RWPE2 (cell line): ENCODE data around the gene DRC7.

Experiments
- ATAC-seq: fragments of 200-7000 bp; cut with Tn5 transposase; 3 replicates; pipeline ENCODE4 v1.9.1; 2021; ENCODE audit warnings: low read depth
- DNase-seq: peaks from one replicate; pipeline ENCODE4 v3.0.0-alpha.2; 2020; ENCODE audit warnings: low spot score
- H3K27ac ChIP-seq: fragments of 450-650 bp; 2 replicates; pipeline ENCODE4 v1.5.1; 2017; ENCODE audit warnings: mild to moderate bottlenecking; ENCODE audit not compliant: poor library complexity, severe bottlenecking
- H3K27me3 ChIP-seq: fragments of 250-450 bp; sonication (Bioruptor Pico); 2 replicates; pipeline ENCODE4 v1.5.1; 2021; ENCODE audit warnings: mild to moderate bottlenecking, moderate library complexity; ENCODE audit not compliant: insufficient read depth, poor library complexity, severe bottlenecking
- H3K36me3 ChIP-seq: fragments of 250-450 bp; sonication (Bioruptor Pico); 2 replicates; pipeline ENCODE4 v1.5.1; 2020; ENCODE audit warnings: low read depth, mild to moderate bottlenecking, moderate library complexity
- H3K4me1 ChIP-seq: fragments of 250-450 bp; sonication (Bioruptor Pico); 2 replicates; pipeline ENCODE4 v1.5.1; 2021; ENCODE audit warnings: mild to moderate bottlenecking, moderate library complexity; ENCODE audit not compliant: insufficient read depth, poor library complexity, severe bottlenecking
- H3K4me3 ChIP-seq: fragments of 250-450 bp; sonication (Bioruptor Pico); 2 replicates; pipeline ENCODE4 v1.5.1; 2021; ENCODE audit warnings: mild to moderate bottlenecking, moderate library complexity; ENCODE audit not compliant: severe bottlenecking
- H3K9me3 ChIP-seq: fragments of 250-450 bp; sonication (Bioruptor Pico); 2 replicates; pipeline ENCODE4 v1.5.1; 2021; ENCODE audit warnings: mild to moderate bottlenecking, moderate library complexity; ENCODE audit not compliant: severe bottlenecking
- CTCF ChIP-seq: fragments of 450-650 bp; IDR thresholded peaks from one replicate; pipeline ENCODE4 v1.5.1; 2017; ENCODE audit warnings: mild to moderate bottlenecking, moderate library complexity; ENCODE audit not compliant: poor library complexity, severe bottlenecking

Gene DRC7

GRCh38 chr16:57764341-57765159, 69.9 kb downstream of the DRC7 start:
- no peak overlapping the region for H3K4me3 ChIP-seq

GRCh38 chr16:57765160-57765728, 70.6 kb downstream of the DRC7 start:
- H3K9me3 ChIP-seq = no peaks in the 10 kb centered on the region
- no peak for TF ChIP-seq CTCF
- H3K4me1 ChIP-seq = peaks cover 7% of the 10 kb centered on the region
- no peaks in the 10 kb centered on the region for H3K27me3 ChIP-seq
- H3K36me3 ChIP-seq = peaks cover 65% of the 10 kb centered on the region
- H3K27ac ChIP-seq = peak overlapping the region; percentile 75
- no peak overlapping the region for H3K4me3 ChIP-seq
- ATAC-seq (no peak), DNase-seq (no peak)

More at GRCh38 chr16:57764341-57765159, 69.9 kb downstream of the DRC7 start:
- Histone ChIP-seq H3K4me1 (peaks cover 7% of the 10 kb centered on the region), H3K27ac (peak overlapping the region; percentile 75), H3K36me3 (peaks cover 65% of the 10 kb centered on the region), H3K9me3 (no peaks in the 10 kb centered on the region), H3K27me3 (no peaks in the 10 kb centered on the region)
- ATAC-seq (peak; percentile 76), DNase-seq (peak; percentile 94)
- TF ChIP-seq CTCF = no peak

DNA sequence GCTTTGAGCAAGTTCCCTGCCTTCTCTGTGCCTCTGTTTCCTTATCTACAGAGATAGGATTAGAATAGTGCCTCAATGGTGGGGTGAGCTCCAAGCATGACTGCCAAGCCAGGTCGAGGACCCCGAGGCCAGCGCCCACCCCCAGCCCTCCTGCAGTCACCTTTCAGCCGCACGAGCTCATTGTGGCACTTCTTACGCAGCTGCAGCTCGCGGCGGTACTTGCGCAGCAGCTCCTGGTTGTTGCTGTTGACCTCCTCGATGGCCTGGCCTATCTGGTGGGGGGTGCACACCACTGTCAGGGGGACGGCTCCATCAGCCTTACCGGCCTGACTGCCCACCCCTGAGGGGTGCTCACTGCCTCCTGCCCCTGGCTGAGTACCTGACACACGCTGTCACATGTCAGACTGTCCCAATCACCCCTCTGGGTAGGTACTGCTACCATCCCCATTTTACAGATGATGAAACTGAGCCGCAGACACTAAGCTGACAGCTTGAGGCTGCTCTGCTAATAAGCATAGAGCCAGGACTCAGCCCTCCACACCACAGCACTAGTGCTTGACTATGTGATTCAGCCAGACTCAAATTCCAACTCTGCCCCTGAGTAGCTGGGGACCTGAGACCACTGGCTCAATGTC, 72.2 kb downstream of the DRC7 start:
- no peak for DNase-seq
- Histone ChIP-seq H3K4me3 (no peak overlapping the region), H3K27me3 (no peaks in the 10 kb centered on the region), H3K9me3 (no peaks in the 10 kb centered on the region), H3K27ac (no peak overlapping the region), H3K36me3 (peaks cover 79% of the 10 kb centered on the region), H3K4me1 (peaks cover 7% of the 10 kb centered on the region)
- ATAC-seq = no peak
- TF ChIP-seq CTCF = no peak

DNA sequence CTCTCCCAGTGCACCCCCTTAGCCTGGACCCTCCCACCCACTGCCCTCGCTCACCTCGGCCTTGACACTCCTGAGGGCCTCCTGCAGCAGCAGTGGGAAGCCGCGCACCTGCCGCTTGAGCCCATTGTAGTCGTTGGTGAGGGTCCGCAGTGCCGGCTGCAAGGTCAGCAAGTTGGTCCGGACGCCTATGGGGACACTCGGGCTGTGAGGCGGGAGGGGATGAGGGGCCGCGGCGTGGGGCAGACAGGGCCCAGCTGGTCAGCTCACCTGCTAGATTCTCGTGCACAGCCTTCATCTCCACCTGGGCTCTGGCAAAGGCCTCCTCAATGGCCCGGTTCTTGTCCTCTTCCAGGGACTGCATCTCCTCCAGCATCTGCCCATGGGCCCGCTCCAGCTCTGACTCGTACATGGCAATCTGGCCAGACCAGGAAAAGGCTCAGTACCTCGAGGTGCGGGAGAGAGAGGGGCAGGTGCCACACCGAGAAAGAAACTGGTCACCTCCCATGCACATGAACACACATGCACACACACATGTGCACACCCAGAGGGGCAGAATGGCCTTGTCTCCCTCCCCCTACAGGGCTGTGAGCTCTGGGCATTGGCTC, 75.0 kb downstream of the DRC7 start:
- DNase-seq (peak; percentile 72), ATAC-seq (no peak)
- no peak for TF ChIP-seq CTCF
- Histone ChIP-seq H3K9me3 (no peaks in the 10 kb centered on the region), H3K27ac (no peak overlapping the region), H3K27me3 (no peaks in the 10 kb centered on the region), H3K4me1 (peaks cover 2% of the 10 kb centered on the region), H3K36me3 (peaks cover 79% of the 10 kb centered on the region), H3K4me3 (no peak overlapping the region)
